Central memory CD8-positive, alpha-beta T cell (primary cell): Measurements from ENCODE around the gene FAM110C.
"Not testable (repeated sequence)": the region's sequence is repeated elsewhere in the genome, so short reads cannot be mapped to it uniquely, and the experiment has no call there.

Experiments
- ATAC-seq: fragments of 150-1000 bp; cut with Tn5 transposase; replicated peaks from 2 replicates; pipeline ENCODE4 v1.10.0; 2022; ENCODE audit warnings: mild to moderate bottlenecking, moderate FRiP score, moderate number of reproducible peaks; ENCODE audit not compliant: poor library complexity, severe bottlenecking; ENCODE audit errors: extremely low read depth
- DNase-seq, 2 donors: peaks; one replicate each; pipeline ENCODE4 v3.0.0; 2021; ENCODE audit warnings: low spot score in 2 of 2
- H3K27ac Mint-ChIP-seq: one replicate; pipeline ENCODE4 v1.8.0; 2022; ENCODE audit warnings: low read depth, mild to moderate bottlenecking, moderate library complexity, mixed read lengths
- H3K27me3 Mint-ChIP-seq: one replicate; pipeline ENCODE4 v1.8.0; 2022; ENCODE audit warnings: mixed read lengths
- H3K36me3 Mint-ChIP-seq: one replicate; pipeline ENCODE4 v1.8.0; 2022; ENCODE audit warnings: mild to moderate bottlenecking, moderate library complexity, mixed read lengths; ENCODE audit not compliant: insufficient read depth
- H3K4me1 Mint-ChIP-seq: one replicate; pipeline ENCODE4 v1.8.0; 2022; ENCODE audit warnings: mixed read lengths
- H3K4me3 Mint-ChIP-seq: one replicate; pipeline ENCODE4 v1.8.0; 2022; ENCODE audit warnings: mild to moderate bottlenecking, moderate library complexity, mixed read lengths
- H3K9me3 Mint-ChIP-seq: one replicate; pipeline ENCODE4 v1.8.0; 2022; ENCODE audit warnings: mixed read lengths

The FAM110C gene

DNA sequence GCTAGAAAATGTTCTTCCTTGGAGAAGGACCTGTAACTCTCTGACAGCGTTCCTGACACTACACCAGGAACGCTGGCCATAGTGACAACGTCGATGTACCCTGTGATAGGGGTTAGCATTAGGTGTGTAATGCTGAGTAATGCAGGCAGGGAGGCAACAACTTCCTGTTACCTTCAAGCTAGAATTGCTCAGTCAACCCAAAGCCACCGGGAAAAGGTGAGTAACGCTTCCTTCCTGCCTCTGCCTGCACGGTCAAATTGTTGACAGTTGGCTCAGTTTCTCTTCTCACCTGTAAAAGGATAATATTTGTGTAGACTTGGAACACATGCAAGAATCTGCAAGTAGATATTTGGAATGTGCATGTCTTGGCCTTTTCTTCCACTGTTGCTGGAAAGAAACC is 12.7 kb downstream of the FAM110C start:
- no peak for DNase-seq
- no peak overlapping the region for H3K27ac Mint-ChIP-seq

DNA sequence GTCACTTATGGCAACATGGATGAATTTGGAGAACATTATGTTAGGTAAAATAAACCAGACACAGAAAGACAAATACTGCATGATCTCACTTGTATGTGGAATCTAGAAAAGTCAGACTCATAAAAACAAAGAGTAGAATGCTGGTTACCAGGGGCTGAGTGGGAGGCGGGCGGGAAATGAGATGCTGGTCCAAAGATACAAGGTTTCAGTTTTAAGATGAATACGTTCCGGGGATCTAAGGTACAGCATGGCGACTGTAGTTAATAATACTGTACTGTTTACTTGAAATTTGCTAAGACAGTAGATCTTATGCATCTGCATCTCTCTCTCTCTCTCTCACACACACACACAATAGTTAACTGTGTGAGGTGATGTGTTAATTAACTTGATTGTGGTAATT is 14.2 kb downstream of the FAM110C start:
- Mint-ChIP-seq H3K27ac (no peak overlapping the region), H3K4me1 (peaks cover 30% of the 10 kb centered on the region), H3K36me3 (no peaks in the 10 kb centered on the region), H3K27me3 (no peaks in the 10 kb centered on the region), H3K9me3 (no peaks in the 10 kb centered on the region), H3K4me3 (no peak overlapping the region)
- ATAC-seq, result no peak
- DNase-seq, result no peak

More for the DNA sequence above, 12.7 kb downstream of the FAM110C start:
- peak overlapping the region; percentile 48 for H3K4me3 Mint-ChIP-seq
- H3K9me3 Mint-ChIP-seq, result no peaks in the 10 kb centered on the region
- peak; percentile 80 for ATAC-seq
- H3K36me3 Mint-ChIP-seq, result peaks cover 2% of the 10 kb centered on the region
- H3K27me3 Mint-ChIP-seq, result no peaks in the 10 kb centered on the region
- peaks cover 20% of the 10 kb centered on the region for H3K4me1 Mint-ChIP-seq

DNA sequence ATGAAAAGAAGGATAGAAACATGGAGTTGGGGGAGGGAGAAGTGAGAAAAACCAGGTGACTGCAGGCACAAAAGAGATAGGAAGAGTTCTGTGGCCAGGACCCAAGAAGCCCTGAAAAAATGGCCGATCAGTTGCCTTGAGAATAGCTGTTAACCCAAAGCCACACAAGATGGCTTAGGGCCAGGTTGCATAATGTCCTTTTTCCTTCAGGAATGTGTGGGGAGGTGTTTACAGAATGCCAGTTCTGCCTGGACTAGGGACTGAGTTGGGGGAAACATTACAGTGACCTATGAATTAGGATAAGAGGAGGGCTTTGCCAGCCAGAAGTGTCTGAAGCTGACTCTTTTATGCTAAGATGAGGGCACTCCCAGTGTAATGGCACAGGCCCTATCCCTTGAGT is 17.1 kb downstream of the FAM110C start:
- H3K27ac Mint-ChIP-seq, result no peak overlapping the region
- no peak for ATAC-seq

DNA sequence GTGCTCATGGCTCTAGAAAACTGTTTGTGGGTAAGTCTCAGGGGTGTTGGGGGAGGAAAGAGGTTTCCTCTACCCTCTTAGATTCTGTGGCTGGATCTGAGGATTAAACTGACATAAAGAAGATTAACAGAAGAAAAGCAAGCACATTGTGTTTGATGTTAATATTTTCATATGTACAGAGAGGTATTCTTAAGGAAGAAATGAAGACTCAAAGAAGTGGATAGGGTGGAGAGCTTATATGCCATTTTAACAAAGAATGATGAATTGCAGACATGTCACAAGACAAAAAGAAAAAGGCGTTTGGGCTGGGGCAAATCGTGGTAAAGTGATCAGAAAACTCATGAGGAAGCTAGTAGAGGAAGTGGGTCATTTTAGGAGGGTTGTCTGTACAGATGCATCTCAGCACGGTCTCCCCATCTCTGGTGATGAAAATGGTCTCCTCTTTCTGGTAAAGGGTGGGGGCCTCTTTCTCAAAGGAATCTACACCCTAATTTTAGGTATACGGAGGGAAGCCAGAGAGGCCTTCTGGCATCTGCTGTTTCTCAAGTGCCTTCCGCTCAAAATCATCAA is 17.8 kb downstream of the FAM110C start:
- no peak for ATAC-seq
- peaks cover 32% of the 10 kb centered on the region for H3K4me1 Mint-ChIP-seq
- no peak overlapping the region for H3K4me3 Mint-ChIP-seq
- H3K27me3 Mint-ChIP-seq, result peaks cover under 1% of the 10 kb centered on the region
- no peaks in the 10 kb centered on the region for H3K9me3 Mint-ChIP-seq
- H3K27ac Mint-ChIP-seq, result no peak overlapping the region
- no peaks in the 10 kb centered on the region for H3K36me3 Mint-ChIP-seq
- no peak for DNase-seq

More for the DNA sequence above, 17.1 kb downstream of the FAM110C start:
- DNase-seq, result no peak
- Mint-ChIP-seq H3K27me3 (no peaks in the 10 kb centered on the region), H3K4me1 (peaks cover 32% of the 10 kb centered on the region), H3K4me3 (no peak overlapping the region), H3K9me3 (no peaks in the 10 kb centered on the region), H3K36me3 (no peaks in the 10 kb centered on the region)

DNA sequence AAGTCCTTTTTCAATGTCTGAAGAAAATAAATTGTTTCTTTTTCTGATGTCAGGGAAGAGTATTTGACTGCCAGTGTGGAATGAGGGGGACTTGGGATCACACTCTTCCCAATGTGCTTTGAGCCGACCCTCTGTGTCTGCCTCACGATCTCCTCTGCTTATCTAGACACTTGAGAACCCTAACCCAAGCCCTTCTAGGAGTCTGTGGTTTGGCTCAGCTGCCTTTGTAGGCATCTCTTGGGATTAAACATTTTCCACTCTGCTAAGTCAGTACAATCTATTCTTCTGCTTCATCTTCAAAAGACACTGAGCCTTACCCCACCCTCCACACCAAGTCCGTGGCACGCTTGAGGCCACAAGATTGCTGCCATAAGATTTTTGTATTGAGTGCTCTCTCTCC is 19.4 kb downstream of the FAM110C start:
- DNase-seq (no peak), ATAC-seq (no peak)
- Mint-ChIP-seq H3K4me1 (peaks cover 27% of the 10 kb centered on the region), H3K9me3 (no peaks in the 10 kb centered on the region), H3K4me3 (no peak overlapping the region), H3K27me3 (peaks cover 15% of the 10 kb centered on the region), H3K27ac (no peak overlapping the region), H3K36me3 (no peaks in the 10 kb centered on the region)

DNA sequence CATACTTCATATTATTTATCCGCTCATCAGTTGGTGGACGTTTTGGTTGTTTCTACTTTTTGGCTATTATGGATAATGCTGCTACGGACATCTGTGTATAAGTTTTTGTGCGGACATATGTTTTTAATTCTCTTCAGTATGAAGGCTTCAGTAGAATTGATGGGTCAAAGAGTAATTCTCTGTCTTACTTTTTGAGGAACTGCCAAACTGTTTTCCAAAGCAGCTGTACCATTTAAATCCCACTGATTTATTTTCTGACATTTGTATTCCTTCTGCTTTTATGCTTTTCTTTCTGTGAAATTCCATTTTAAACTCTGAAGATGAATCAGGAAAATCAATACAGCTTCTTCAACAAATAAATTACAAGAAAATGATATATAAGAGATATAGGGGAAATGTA is 20.8 kb downstream of the FAM110C start:
- peaks cover 18% of the 10 kb centered on the region for H3K27me3 Mint-ChIP-seq
- H3K36me3 Mint-ChIP-seq, result no peaks in the 10 kb centered on the region
- no peak for DNase-seq
- peaks cover 27% of the 10 kb centered on the region for H3K4me1 Mint-ChIP-seq
- ATAC-seq, result no peak
- H3K27ac Mint-ChIP-seq, result no peak overlapping the region
- H3K4me3 Mint-ChIP-seq, result no peak overlapping the region
- H3K9me3 Mint-ChIP-seq, result no peaks in the 10 kb centered on the region

DNA sequence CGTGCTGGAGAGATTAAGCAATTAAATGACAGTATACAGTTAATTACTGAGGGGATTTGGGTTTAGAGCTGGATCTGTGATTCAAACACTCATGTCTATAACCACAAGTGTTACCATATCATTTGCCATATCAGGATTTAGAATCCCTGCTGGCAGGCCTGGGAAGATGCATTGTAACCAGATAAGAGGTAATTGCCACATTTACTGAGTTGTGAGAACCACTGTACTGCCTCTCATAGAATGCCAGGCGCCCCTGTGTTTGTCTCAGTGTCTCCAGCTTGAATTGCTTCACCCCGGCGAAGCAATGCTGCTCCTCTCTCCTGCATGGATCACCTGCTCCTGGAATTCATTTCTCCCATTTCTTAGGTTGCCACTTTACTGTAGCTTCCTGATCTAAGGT is 21.7 kb downstream of the FAM110C start:
- not testable (repeated sequence) for H3K27ac Mint-ChIP-seq, H3K4me3 Mint-ChIP-seq, H3K36me3 Mint-ChIP-seq, ATAC-seq, H3K9me3 Mint-ChIP-seq, DNase-seq
- Mint-ChIP-seq H3K4me1 (peaks cover 27% of the 10 kb centered on the region), H3K27me3 (peaks cover 18% of the 10 kb centered on the region)

DNA sequence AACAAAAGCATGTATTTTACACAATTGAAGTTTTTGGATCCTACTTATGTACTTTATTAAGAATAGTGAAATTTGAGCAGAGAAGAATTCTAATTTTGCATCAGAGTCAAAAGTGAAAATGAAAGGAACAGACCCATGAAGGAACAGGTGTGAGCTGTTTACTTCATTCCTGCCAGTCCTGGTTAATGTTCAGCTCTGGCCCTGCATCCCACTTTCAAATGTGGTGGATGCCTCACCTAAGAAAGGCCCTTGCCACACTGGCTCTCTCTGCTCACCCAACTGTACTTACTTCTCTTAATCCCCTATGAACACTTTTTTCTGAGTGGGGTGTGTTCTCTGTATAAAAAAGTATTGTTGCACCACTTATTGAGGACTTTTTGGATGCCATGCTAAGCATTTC is 22.2 kb downstream of the FAM110C start:
- Mint-ChIP-seq H3K4me3 (no peak overlapping the region), H3K9me3 (no peaks in the 10 kb centered on the region), H3K36me3 (no peaks in the 10 kb centered on the region), H3K27ac (peak overlapping the region; percentile 32), H3K4me1 (peaks cover 27% of the 10 kb centered on the region), H3K27me3 (peaks cover 18% of the 10 kb centered on the region)
- no peak for ATAC-seq
- no peak for DNase-seq

DNA sequence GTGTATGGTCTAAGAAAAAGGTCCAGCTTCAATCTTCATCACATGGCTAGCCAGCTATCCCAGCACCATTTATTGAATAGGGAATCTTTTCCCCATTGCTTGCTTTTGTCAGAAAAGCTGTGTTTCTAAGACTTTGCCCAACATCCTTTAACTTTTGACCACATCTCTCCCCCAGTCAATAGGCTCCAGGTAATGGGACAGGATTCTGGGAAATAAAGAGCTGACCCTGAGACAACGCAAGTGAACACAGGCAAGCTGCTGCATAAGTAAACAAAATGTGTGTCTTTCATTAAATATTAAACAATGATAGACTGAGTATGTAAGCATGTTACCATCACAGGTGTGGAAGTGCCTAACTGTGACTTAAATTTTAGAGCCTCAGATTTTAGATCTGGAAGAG is 23.0 kb downstream of the FAM110C start:
- DNase-seq (no peak), ATAC-seq (no peak)
- no peak overlapping the region for H3K4me3 Mint-ChIP-seq
- H3K27me3 Mint-ChIP-seq, result peaks cover 18% of the 10 kb centered on the region
- no peak overlapping the region for H3K27ac Mint-ChIP-seq
- no peaks in the 10 kb centered on the region for H3K36me3 Mint-ChIP-seq
- H3K4me1 Mint-ChIP-seq, result peaks cover 26% of the 10 kb centered on the region
- H3K9me3 Mint-ChIP-seq, result no peaks in the 10 kb centered on the region

DNA sequence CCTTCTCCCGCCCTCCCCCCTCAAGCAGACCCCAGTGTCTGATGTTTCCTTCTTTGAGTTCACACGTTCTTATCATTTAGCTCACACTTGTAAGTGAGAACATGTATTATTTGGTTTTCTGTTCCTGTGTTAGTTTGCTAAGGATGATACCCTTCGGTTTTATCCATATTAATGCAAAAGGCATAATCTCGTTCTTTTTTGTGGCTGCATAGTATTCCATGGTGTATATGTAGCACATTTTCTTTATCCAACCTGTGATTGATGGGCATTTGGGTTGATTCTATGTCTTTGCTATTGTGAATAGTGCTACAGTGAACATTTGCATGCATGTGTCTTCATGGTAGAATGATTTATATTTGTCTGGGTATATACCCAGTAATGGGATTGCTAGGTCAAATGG is 24.1 kb downstream of the FAM110C start:
- H3K36me3 Mint-ChIP-seq, H3K4me3 Mint-ChIP-seq, H3K27ac Mint-ChIP-seq, ATAC-seq, DNase-seq, H3K9me3 Mint-ChIP-seq: not testable (repeated sequence)
- peaks cover 21% of the 10 kb centered on the region for H3K27me3 Mint-ChIP-seq
- H3K4me1 Mint-ChIP-seq, result peaks cover 21% of the 10 kb centered on the region

DNA sequence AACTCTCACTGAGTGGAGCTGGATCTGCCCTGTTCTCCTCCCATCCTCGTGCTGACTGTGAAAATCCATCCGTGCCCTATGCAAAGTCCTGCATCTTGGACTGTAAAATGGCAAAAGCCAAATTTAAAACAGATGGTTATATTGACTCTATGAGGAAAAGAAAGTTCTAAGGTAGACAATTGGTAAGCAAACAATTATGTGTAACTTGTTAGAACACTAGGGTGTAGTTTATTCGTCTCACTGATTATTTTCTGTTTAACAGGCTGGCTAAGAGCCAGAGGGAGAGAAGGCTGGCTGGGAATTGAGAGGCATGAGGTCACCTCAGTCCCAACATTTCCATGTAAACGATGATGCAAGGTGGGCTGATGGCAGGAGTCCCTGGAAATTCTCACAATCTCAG is 26.0 kb downstream of the FAM110C start:
- H3K4me3 Mint-ChIP-seq, ATAC-seq, DNase-seq, H3K9me3 Mint-ChIP-seq, H3K27ac Mint-ChIP-seq, H3K36me3 Mint-ChIP-seq: not testable (repeated sequence)
- Mint-ChIP-seq H3K4me1 (peaks cover 21% of the 10 kb centered on the region), H3K27me3 (peaks cover 35% of the 10 kb centered on the region)

DNA sequence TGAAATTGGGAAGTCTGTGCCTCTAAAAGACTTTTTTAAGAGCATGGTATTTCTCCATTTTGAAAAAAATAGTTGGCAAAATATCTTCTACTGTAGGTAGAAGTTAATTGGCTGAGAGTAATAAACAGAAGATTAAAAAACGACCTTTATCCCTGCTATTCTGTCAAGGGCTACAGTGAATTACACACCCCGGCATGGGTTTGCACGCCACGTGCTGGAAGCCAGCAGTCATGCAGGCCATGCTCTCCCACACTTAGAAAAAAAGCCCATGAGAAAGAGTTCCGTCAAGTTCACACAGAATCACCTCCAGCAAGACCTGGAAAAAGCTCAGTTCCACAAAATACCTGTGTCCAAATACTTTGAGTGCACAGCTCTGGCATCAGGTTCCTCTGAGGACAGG is 26.8 kb downstream of the FAM110C start:
- no peaks in the 10 kb centered on the region for H3K36me3 Mint-ChIP-seq

DNA sequence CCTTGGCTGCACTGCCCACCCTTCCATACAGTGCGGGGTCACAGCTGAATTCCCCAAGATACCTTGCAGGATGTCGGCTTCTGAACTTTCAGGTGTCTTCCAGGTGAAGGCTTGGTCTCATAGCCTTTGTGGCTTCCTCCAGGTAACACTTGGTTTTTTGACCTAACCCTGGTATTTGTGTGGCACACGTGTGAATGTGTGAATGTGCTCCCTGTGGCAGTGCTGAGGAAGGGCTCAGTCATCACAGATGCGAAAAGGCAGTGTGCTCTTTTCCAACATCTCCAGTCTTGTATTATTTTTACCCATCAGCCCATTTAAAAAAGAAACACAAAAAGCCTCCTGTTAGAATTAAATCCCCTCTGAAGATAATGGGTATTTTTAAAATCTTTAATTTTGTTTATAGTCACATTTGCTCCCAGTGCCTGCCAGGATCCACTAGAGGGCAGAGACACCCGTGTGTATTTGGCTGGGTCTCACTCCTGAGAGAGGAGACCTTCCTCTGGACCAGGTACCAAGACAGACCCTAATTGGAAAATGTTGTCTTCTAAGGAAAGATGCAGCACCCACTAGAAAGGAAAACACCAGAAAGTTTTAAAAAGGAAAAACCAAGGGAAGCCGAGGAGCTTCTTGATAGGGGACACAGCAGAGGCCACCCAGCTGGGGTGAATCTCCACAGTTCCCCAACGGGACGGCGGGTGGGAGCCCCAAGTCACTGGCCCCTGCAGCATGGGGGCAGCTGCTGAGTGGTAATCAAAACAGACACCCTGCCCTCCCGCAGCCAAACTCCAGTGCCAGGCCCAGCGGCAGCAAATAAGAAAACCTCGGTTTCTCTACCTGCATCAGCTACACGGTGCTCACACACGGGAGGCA is 27.7 kb downstream of the FAM110C start:
- peaks cover 47% of the 10 kb centered on the region for H3K27me3 Mint-ChIP-seq
- no peaks in the 10 kb centered on the region for H3K36me3 Mint-ChIP-seq
- H3K9me3 Mint-ChIP-seq, result no peaks in the 10 kb centered on the region
- peaks cover 9% of the 10 kb centered on the region for H3K4me1 Mint-ChIP-seq
- no peak overlapping the region for H3K27ac Mint-ChIP-seq
- no peak for ATAC-seq
- no peak overlapping the region for H3K4me3 Mint-ChIP-seq
- no peak for DNase-seq

More for the DNA sequence above, 26.8 kb downstream of the FAM110C start:
- ATAC-seq (no peak), DNase-seq (no peak)
- no peak overlapping the region for H3K27ac Mint-ChIP-seq
- H3K4me3 Mint-ChIP-seq, result no peak overlapping the region
- peaks cover 18% of the 10 kb centered on the region for H3K4me1 Mint-ChIP-seq
- peaks cover 42% of the 10 kb centered on the region for H3K27me3 Mint-ChIP-seq
- H3K9me3 Mint-ChIP-seq, result no peaks in the 10 kb centered on the region
